ENCODE measurements around the gene MEIS3. TPM values are rescaled to one million over a fixed set of nuclear protein-coding genes. Genes with fewer than 3 reads are reported as not detected.

The MEIS3 gene
- total RNA-seq, 4 donors from 2014 or later: 11.5 to 30.8 (median 16.8) TPM

DNA sequence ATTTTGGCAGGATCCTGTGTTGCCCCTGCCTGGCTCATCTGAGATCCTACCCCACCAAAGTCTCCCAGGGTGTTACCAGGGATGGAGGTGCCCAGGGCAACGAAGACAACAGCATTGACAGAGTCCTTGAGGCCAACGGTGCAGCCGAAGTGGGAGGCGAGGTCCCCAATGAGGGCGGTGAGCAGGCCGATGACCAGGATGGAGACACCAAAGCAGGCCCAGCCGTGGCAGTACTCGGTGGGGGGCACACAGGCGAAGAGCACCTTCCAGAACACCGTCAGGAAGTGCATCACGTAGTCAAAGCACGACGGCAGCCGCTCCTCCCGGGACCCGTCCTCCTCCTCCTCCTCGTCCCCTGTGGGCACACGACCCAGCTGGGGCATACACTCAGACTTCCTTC, 12.8 kb upstream of the MEIS3 start:
- no peak overlapping the region for H3K4me3 ChIP-seq
- no peaks in the 10 kb centered on the region for H3K36me3 ChIP-seq
- peaks cover 0 to 85% of the 10 kb centered on the region in 2 donors for H3K27me3 ChIP-seq
- TF ChIP-seq POLR2A (IDR thresholded peaks at IDR 0.05): no peak
- no peak for TF ChIP-seq EP300 (IDR thresholded peaks at IDR 0.05)
- TF ChIP-seq, protein P1, sequence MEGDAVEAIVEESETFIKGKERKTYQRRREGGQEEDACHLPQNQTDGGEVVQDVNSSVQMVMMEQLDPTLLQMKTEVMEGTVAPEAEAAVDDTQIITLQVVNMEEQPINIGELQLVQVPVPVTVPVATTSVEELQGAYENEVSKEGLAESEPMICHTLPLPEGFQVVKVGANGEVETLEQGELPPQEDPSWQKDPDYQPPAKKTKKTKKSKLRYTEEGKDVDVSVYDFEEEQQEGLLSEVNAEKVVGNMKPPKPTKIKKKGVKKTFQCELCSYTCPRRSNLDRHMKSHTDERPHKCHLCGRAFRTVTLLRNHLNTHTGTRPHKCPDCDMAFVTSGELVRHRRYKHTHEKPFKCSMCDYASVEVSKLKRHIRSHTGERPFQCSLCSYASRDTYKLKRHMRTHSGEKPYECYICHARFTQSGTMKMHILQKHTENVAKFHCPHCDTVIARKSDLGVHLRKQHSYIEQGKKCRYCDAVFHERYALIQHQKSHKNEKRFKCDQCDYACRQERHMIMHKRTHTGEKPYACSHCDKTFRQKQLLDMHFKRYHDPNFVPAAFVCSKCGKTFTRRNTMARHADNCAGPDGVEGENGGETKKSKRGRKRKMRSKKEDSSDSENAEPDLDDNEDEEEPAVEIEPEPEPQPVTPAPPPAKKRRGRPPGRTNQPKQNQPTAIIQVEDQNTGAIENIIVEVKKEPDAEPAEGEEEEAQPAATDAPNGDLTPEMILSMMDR (IDR thresholded peaks at IDR 0.05): no peak
- no peaks in the 10 kb centered on the region for H3K9me3 ChIP-seq
- no peak for DNase-seq (ENCODE audit: low spot score in 2 of 2)
- peaks cover 0 to 33% (median 13%) of the 10 kb centered on the region in 4 donors for H3K4me1 ChIP-seq
- H3K27ac ChIP-seq: no peak overlapping the region
- 68 to 76% methylated on average over 15 to 18 of the region's 18 CpGs for WGBS, 2 donors

DNA sequence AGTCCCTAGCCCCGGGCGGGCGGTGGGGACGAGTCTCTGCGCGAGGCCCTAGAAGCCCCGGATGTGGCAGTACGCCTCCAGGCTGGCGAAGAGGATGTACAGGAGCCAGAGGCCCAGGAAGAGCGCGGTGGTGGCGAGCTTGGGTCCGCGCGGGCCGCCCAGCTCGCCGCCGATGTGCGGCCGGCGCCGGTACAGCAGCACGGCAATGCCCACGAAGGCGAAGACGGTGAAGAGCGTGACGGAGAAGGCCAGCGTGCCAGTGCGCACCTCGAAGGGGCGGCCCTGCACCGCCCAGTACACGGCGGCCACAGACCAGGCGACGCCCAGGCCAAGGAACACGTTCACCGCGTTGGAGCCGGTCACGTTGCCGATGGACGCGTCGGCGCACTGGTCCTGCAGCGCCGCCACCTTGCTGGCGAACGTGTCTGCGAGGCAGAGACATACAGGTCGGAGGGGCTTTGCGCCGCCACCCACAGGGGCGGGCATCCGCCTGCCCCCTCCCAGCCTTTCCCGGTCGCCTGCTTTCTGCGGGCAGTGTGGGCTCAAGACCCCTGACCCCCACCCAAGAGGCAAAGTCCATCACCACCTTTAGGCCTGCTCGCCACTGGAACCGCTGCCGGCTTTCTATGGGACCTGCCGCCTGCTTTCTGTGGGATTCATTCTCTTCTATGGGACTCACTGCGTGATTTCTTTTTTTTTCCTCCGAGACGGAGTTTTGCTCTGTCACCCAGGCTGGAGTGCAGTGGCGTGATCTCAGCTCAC, 10.9 kb upstream of the MEIS3 start:
- Histone ChIP-seq H3K4me3 (peak overlapping the region in 2 of 4 donors; percentile 2 to 28), H3K36me3 (no peaks in the 10 kb centered on the region), H3K27ac (no peak overlapping the region), H3K4me1 (peaks cover 0 to 33% (median 13%) of the 10 kb centered on the region in 4 donors), H3K9me3 (no peaks in the 10 kb centered on the region), H3K27me3 (peaks cover 0 to 82% of the 10 kb centered on the region in 2 donors)
- DNase-seq (ENCODE audit: low spot score in 2 of 2): peak in 1 of 2 donors; percentile 23
- TF ChIP-seq, protein P1 (IDR thresholded peaks at IDR 0.05): peak in 4 of 5 experiments; percentile 13 to 69 (median 46)
- TF ChIP-seq POLR2A (IDR thresholded peaks at IDR 0.05): no peak
- TF ChIP-seq EP300 (IDR thresholded peaks at IDR 0.05): no peak
- WGBS, 2 donors: 7 to 8% methylated on average over 33 to 58 of the region's 69 CpGs

DNA sequence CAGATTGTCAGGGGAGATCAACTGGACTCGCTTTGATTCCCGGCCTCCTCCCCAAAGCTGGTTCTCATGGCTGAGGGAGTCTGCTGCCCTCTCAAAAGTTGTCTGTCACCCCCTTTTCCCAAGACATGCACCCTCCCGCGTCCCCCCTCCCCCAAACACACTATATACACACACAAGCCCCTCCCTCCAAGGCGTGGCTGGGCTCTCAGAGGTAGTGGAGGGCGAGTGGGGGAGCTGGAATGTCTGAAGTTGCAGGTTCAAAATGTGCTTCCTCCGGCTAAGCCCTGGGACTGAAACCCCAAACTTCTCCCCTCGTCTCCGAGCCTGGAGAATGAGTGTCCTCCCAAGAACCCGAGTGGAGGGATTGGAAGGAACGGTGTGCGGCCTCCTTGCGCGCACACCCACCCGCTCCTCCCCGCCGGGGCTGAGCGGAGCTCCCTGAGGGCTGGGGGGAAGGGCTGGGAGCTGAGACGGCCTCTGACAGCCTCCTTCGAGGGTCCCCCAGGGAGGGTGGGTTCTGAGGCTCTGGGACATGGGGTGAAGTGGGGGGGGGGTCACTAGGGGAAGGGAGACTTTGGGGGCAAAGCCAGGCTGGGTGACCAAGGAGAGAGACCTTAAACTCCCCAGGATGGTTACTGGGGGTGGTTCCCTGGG, 9.9 kb upstream of the MEIS3 start:
- TF ChIP-seq EP300 (IDR thresholded peaks at IDR 0.05): no peak
- TF ChIP-seq, protein P1 (IDR thresholded peaks at IDR 0.05): no peak
- H3K4me3 ChIP-seq: no peak overlapping the region
- H3K36me3 ChIP-seq: no peaks in the 10 kb centered on the region
- H3K4me1 ChIP-seq: peaks cover 0 to 33% (median 13%) of the 10 kb centered on the region in 4 donors
- no peak overlapping the region for H3K27ac ChIP-seq
- no peaks in the 10 kb centered on the region for H3K9me3 ChIP-seq
- 22 to 24% methylated on average over 14 to 19 of the region's 20 CpGs for WGBS, 2 donors
- no peak for DNase-seq (ENCODE audit: low spot score in 2 of 2)
- peaks cover 0 to 82% of the 10 kb centered on the region in 2 donors for H3K27me3 ChIP-seq

DNA sequence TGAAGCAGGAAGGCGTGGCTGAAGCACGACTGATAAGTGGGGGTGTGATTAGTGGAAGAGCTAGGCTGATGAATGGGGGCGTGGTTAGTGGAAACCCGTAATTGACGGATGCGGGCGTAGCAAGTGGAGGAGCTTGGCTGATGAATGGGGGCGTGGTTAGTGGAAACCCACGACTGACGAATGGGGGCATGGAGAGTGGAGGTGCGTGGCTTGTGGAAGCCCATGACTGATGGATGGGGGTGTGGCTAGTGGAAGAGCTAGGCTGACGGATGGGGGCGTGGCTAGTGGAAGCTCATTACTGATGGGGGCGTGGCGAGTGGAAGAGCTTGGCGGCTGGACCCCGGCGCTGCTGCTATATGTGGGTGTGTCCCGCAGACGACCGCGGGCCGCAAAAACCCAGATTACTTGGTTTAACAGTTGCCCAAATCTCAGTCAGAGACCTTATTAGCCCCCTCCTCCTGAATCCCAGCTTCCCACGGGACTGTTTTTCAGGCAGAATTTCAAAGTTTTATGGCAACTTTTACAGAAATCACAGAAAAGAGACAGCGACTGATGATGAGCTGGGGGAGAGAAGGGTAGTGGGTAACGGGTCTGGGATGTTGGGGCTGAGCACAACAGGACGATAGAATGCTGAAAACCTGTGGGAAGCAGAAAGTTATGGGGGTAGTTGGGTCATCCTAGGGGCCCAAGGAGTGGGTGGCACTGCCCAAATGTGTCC, 9.0 kb upstream of the MEIS3 start:
- H3K36me3 ChIP-seq: no peaks in the 10 kb centered on the region
- no peak overlapping the region for H3K27ac ChIP-seq
- H3K9me3 ChIP-seq: no peaks in the 10 kb centered on the region
- no peak for TF ChIP-seq POLR2A (IDR thresholded peaks at IDR 0.05)
- TF ChIP-seq, protein P1 (IDR thresholded peaks at IDR 0.05): no peak
- no peak for TF ChIP-seq EP300 (IDR thresholded peaks at IDR 0.05)
- peak; percentile 52 to 73 for DNase-seq (ENCODE audit: low spot score in 2 of 2)
- no peak overlapping the region for H3K4me3 ChIP-seq
- H3K27me3 ChIP-seq: peaks cover 0 to 82% of the 10 kb centered on the region in 2 donors
- H3K4me1 ChIP-seq: peaks cover 0 to 33% (median 13%) of the 10 kb centered on the region in 4 donors
- 1% methylated on average over 27 of the region's 27 CpGs for WGBS, 2 donors
